GM12874 (cell line): ENCODE results near the gene ITPA.

Experiments used
- TF ChIP-seq, protein P1 (sequence below): IDR thresholded peaks from 2 replicates; pipeline ENCODE4 v1.5.1; 2011; ENCODE audit warnings: low read depth, mild to moderate bottlenecking, control low read depth, low read length, moderate library complexity; ENCODE audit not compliant: insufficient read depth

Gene ITPA

DNA sequence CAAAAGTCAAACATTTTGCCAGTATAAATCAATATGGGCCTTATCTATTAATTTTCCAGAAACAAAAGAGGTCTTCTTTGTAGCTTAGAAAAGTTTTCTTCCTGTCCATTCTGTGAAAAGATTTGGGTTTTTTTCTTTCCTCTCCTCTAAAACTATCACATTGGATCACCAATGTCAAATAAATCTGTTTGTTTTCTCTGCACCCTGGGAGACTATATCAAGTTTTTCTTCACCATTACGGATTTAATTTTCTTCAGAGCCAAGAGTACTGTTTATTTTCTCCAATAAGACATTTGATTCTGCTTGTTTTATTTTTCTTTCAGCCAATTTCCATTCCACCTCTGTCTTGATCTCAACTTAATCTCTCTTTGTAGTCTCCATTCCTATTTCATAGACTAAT is 34.0 kb upstream of the ITPA start:
- TF ChIP-seq, protein P1, sequence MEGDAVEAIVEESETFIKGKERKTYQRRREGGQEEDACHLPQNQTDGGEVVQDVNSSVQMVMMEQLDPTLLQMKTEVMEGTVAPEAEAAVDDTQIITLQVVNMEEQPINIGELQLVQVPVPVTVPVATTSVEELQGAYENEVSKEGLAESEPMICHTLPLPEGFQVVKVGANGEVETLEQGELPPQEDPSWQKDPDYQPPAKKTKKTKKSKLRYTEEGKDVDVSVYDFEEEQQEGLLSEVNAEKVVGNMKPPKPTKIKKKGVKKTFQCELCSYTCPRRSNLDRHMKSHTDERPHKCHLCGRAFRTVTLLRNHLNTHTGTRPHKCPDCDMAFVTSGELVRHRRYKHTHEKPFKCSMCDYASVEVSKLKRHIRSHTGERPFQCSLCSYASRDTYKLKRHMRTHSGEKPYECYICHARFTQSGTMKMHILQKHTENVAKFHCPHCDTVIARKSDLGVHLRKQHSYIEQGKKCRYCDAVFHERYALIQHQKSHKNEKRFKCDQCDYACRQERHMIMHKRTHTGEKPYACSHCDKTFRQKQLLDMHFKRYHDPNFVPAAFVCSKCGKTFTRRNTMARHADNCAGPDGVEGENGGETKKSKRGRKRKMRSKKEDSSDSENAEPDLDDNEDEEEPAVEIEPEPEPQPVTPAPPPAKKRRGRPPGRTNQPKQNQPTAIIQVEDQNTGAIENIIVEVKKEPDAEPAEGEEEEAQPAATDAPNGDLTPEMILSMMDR: no peak

DNA sequence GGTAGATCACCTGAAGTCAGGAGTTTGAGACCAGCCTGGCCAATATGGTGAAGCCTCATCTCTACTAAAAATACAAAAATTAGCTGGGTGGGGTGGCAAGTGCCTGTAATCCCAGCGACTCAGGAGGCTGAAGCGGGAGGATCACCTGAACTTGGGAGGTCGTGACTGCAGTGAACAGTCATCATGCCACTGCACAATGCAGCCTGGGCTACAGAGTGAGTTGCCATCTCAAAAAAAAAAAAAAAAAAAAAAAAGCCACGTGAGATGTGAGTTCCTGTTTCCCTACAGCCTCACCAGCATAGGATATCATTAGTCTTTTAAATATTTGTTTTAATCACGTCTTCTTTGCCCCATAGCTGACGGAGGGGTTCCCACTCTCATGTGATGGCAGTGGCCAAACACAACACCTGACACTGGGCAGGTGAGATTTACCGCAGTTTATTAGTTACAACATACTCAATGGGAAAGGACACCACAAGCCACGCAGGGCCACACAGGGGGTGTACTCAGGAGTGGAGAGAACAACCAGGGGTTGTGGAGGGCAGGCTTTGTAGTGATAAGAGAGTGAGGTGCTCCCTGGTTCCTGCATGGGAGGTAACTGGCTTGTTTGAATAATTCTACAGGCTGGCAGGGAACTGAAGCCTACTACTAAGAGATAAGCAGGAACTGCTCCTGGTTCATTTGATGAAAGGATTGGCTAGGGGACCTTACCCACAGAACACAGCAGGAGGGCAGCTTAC is 31.4 kb upstream of the ITPA start:
- TF ChIP-seq, protein P1: no peak

DNA sequence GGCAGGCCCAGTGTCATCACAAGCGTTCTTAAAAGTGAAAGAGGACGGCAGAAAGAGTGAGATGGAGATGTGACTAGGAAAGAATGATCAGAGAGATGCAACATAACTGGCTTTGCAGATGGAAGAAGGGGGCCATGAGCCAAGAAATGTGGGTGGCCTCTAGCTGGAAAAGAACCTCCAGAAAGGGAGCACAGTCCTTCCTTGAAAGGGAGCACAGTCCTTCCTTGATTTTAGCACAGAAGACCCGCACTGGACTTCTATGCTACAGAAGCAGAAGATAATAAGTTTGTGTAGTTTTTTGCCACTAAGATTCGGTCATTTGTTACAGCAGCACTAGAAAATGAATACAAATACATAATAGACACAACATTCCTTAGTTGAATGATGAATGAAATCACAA is 29.0 kb upstream of the ITPA start:
- TF ChIP-seq, protein P1: no peak

DNA sequence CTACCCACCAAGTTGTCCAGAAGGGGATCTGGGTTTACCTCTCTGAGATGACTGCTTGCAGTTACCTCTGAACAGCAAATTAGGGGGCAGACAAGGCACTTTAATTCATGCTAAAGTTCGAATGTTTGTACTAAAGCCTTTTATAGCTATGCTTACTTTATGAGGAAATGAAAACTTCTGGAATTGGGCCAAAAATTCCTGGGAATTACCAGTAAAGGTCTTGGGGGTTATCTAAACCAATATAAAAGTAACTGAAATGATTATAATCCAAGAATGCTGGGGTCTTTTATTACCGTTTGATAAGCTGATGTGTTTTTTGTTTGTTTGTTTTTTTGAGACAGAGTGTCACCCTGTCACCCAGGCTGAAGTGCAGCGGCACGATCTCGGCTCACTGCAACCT is 28.0 kb upstream of the ITPA start:
- TF ChIP-seq, protein P1: no peak

DNA sequence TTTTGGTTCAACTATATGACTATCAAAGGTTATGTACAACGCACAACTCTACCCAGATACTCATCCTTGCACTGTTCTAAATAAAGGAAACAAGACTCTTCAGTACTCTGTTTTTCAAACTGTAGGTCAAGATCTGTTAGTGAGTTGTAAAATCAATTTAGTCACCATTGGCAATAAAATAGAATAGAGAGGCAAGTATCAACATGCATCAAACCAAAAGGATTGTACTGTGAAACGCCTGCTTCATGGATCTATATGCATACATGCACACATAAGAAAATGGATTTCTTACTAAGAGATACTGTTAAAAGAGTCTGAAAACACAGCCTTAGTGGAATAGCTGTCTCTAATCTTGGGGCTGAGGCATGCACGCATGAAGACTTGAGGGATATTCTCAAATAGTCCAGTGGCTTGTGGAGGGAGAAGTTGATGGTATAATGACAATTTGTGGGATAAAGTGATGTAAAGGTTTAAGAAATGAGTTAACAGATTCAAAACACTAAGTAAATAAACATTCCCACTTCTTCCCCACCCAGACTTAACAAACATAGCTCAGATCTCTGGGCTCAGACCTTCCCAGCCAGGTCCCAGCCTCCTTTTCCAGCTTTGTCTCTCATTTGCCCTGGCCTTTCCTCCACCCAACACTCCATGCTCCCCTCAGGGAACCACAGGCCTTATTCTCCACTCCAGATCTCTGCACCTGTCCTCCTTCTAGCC is 25.2 kb upstream of the ITPA start:
- TF ChIP-seq, protein P1: no peak

DNA sequence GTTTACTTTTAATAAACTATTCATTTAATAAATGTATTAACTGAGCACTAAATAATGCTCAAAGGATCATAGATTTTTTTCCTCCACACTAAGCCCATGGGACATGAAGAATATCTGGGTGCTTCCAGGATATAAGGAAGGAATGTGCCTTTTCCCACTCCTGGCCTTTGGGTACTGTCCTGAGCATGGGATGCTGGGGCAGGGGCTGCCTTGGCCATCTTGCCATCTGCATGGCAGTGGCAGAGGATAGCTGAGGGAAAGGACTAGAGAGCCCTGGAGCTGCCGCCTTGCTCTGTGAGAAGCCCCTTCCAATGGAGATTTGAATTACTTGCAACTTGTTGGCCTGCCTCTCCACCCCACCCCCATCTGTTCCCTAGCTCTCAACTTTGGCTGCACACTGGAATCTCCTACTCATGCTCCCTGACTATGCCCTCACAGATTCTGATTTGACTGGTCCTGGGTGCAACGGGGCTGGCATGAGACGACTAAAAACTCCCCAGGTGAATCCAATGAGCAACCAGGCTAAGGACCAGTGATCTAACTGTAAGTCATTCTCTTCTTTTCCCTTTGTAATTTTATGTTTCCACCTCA is 20.4 kb upstream of the ITPA start:
- TF ChIP-seq, protein P1: no peak

DNA sequence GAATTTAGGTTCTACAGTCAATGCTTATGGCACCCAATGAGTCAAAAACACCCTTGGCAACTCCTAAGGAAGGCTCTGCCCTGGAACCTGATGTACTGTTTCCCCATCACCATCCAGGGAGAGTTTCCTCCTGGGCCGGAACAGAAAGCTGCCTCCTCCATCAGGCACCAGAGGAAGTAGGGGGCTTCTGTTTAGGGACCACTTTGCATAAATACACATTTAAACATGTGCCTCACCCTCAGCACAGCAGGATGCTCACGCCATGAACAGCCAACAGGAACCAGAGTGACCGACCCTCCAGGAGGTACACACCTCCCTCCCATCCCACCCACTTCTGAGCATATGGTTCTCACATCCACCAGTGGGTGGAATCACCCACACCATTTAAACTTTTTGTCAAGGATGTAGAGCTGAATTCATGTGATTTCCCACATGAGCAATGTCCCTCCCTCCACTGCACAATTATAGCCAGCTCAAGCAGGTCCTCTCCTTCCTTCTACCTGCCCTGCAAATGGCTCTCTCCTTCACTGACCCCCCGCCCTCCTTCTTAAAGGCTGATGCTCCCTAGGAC is 19.7 kb upstream of the ITPA start:
- TF ChIP-seq, protein P1: no peak
